ENCODE data around the gene RASA3.
"Not testable (repeated sequence)": the region's sequence is repeated elsewhere in the genome, so short reads cannot be mapped to it uniquely, and the experiment has no call there.

Gene RASA3, protein sequence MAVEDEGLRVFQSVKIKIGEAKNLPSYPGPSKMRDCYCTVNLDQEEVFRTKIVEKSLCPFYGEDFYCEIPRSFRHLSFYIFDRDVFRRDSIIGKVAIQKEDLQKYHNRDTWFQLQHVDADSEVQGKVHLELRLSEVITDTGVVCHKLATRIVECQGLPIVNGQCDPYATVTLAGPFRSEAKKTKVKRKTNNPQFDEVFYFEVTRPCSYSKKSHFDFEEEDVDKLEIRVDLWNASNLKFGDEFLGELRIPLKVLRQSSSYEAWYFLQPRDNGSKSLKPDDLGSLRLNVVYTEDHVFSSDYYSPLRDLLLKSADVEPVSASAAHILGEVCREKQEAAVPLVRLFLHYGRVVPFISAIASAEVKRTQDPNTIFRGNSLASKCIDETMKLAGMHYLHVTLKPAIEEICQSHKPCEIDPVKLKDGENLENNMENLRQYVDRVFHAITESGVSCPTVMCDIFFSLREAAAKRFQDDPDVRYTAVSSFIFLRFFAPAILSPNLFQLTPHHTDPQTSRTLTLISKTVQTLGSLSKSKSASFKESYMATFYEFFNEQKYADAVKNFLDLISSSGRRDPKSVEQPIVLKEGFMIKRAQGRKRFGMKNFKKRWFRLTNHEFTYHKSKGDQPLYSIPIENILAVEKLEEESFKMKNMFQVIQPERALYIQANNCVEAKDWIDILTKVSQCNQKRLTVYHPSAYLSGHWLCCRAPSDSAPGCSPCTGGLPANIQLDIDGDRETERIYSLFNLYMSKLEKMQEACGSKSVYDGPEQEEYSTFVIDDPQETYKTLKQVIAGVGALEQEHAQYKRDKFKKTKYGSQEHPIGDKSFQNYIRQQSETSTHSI

GRCh38 chr13:114132419-114133121 is at the start of gene RASA3:
Gene RASA3, minus strand, starts transcription at chr13:114132623. Its CDS starts 134 bp downstream, at chr13:114132489.
- DNase-seq (ENCODE audit: low spot score) = peak; percentile 76

DNA sequence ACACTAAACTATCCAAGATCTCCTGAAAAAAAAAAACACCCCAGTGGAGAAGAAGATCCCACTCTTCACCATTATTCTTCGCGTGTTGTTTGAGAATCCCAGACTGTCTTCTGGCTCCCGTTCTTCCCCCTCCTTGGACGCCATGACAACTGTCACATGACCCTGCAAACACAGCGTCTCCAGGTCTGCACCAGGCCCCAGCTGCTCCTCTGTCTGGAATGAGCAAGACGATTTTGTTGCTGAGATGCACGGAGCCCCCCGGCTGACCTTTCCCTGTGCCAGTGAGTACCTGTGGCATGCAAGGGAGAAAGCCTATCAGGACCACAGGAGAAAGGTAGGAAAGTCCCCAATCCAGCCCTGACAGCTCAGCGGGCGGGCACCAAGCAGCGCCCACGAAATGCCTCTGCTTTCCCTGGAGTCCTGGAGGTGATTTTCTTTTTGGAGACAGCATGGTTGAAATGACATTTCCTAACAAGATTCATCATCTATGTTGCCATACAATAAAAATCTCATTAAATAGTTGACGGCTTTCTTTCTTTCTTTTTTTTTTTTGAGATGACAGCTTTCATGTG is 46.8 kb upstream of the RASA3 start, which contains the start of gene CFAP97D2:
CFAP97D2 (plus strand) TSS at position 171 of the 572 bp plus-strand sequence; CDS start at position 245, 74 bp downstream.
- no peak for DNase-seq (ENCODE audit: low spot score)

GRCh38 chr13:114177245-114178010 is 45.0 kb upstream of the RASA3 start:
- no peak for DNase-seq (ENCODE audit: low spot score)

- not testable (repeated sequence) for DNase-seq (ENCODE audit: low spot score)
Observed at GRCh38 chr13:114176359-114176902, 44.0 kb upstream of the RASA3 start.

DNA sequence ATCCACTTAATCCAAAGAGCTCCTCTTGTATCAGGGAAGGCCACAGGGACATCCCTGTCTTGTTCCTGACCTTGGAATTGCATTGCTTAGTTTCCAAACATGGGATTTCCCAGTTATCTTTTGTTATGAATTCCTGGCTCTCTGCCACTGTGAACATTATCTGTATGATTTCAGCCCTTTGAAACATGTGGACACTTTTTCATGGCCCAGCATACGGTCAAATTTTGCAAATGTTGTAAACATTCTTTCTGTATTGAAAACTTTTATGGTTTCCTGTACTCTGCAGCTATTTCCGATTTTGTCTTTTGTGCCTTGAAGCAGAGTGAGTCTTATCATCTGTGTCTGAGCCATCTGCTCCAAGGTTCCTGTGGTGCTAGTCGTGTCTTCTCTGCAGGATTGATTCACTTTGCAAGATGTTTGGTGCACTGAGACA is 42.1 kb upstream of the RASA3 start:
- DNase-seq (ENCODE audit: low spot score) = no peak

GRCh38 chr13:114173745-114174144 is 41.3 kb upstream of the RASA3 start:
- no peak for DNase-seq (ENCODE audit: low spot score)

- DNase-seq (ENCODE audit: low spot score) = no peak
Observed at GRCh38 chr13:114173272-114173671, 40.8 kb upstream of the RASA3 start.

DNA sequence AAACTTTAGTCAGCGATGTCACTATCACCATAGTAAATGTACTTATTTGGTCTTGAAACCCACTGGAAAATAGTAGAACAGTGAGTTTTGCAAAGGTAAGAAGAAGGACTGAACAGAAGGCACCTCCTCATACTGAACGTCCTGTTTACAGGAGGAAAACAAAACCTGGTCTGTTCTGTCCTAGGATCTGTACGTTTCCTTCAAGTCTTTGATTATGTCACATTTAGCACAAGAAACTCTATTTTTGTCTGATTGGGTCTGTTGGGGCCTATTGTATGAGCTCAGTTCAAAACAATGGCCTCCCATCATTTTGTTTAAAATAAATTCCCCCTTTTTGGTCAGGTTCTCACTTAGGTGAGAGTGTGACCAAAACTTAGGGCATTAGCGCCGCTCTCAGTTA is 35.5 kb upstream of the RASA3 start:
- no peak for DNase-seq (ENCODE audit: low spot score)

GRCh38 chr13:114167426-114167825 is 35.0 kb upstream of the RASA3 start:
- DNase-seq (ENCODE audit: low spot score) = no peak

DNA sequence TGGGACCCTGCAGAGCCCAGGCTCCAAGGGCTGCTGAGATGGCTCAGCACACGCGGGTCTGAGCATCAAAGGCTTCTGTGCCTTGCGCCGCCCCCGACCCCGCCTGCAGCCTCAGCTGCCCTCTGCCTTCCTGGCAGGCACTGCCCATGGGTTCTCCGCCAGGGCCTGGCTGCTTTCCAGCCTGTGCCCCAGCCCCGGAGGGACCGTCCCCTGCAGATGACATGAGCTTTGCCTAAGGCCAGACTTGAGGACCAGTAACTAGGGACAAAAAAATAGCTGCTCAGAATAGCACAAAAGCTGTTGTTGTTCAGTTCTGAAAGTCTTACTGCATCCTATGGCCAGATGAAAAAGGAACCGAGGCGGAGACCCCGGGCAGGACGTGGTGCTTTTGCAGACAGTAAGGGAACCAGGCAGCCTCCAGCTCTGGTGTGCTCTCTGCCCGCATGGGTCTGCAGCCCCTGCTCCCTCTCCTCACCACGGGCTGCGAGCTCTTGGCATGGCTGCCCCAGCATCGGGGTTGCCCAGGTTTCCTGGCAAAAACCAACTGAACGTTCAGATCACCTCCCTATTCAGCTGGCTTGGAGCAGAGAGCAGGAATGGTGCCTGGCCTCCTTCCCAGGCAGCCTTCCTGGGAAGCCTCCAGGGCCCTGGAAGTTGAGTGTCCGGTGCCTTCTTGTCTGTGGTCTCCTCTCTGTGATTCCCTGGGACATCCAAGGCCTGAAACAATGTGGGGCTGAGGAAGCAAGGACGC is 34.1 kb upstream of the RASA3 start:
- DNase-seq (ENCODE audit: low spot score) = peak; percentile 83

DNA sequence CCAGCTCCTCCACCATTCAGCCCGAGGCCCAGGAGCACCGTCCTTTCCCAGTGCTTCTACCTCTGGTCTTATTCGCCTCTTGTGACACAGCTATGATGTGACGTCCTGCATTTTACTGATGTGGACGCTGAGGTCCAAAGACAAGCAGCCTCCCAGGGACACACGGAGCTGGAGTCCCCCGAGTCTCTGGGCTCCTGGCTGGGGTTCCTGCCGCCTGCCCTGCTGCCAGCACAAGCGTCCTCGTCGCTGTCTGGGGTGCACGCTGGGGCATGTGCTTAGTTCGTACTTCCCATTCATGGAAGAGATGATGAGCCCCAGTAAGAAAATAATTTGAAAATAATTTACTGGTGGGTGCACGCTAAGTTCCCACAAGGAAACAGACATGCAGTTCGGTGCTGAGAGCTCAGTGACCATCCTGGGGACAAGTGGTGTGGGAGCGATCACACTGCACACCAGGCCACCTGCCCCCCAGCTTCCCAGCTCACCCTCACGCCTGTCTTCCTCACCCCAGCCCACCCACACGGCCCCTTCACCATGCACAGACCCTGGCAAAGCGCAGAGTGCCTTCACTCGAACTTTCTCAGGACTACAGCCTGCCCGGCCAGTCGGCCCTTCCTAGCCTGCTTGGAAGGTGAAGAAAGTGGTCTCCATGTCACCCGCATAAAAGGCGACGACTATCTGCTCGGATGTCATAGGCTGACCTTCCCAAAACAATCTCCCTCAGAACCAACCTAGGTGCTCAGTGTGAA is 32.4 kb upstream of the RASA3 start:
- no peak for DNase-seq (ENCODE audit: low spot score)

GRCh38 chr13:114164053-114164452 is 31.6 kb upstream of the RASA3 start:
- no peak for DNase-seq (ENCODE audit: low spot score)

DNA sequence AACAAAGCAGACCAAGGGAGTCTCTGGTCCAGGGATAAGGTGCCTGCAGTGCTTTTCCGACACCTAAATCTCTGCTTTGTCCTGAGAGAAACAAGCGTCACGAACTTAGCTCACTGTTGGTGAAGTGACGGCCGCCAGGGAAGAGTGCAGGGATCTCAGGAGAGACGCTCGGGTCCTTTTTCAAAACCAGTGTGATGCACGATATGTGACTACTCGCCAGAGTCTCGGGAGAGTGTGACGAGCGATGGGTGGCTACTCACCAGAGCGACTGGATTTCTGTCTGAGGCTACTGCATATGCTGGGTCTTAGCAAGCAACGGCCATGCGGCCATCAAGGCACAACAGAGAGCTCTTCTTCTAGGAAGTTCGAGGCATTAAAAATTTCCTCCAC is 30.1 kb upstream of the RASA3 start:
- no peak for DNase-seq (ENCODE audit: low spot score)

DNA sequence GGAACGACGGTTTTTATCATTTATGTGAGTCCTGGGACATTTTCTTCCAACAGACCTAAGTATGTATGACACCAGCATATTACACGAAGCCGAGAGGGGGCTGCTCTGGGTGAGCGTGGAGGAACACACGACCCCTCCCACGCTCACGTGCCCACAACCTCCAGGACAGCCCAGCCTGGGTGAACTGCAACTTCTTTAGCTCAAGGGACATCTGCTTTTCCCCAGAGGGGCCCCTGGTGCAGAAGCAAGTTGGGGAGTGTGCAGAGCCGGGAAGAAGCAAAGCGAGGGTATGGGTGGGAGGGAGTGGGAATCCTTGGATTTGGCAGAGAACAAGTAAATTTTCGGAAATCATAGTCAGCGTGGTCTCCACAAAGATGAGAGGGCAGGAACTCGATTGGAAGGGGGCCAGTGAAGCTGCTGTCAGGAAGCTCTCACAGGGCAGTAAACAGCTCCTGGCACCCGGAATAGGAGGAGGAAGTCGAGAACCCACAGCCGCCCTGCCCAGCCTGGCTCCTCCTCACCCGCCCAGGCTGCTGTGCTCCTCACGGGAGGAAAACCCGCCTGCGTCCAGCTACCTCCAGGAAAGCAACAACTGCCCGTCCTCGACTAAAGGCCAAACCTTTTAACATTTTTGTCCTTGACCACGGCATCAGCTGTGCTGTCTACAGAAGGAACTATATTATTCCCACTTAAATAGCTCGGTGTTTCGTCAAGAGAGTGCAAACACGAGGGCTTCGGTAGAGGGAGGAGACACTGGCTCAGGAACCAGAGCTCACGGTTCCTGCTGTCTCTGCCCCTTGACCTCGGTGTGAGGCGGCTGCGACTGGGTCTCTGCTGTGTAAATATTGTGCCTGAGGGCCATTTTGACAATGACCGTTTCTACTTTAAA is 29.5 kb upstream of the RASA3 start:
- peak; percentile 29 for DNase-seq (ENCODE audit: low spot score)

GRCh38 chr13:114161028-114161556 is 28.7 kb upstream of the RASA3 start:
- DNase-seq (ENCODE audit: low spot score) = no peak

- not testable (repeated sequence) for DNase-seq (ENCODE audit: low spot score)
Observed at GRCh38 chr13:114158869-114159666, 26.6 kb upstream of the RASA3 start.

GRCh38 chr13:114157869-114158495 is 25.6 kb upstream of the RASA3 start:
- DNase-seq (ENCODE audit: low spot score) = no peak

Data from putamen (tissue), 1 donor.